HUES64 (cell line): ENCODE data around the gene ZNF763.
"Not testable (repeated sequence)": the region's sequence is repeated elsewhere in the genome, so short reads cannot be mapped to it uniquely, and the experiment has no call there.

Source experiments
- H3K27ac ChIP-seq: 2 replicates; pipeline ENCODE4 v1.7.0; 2013; ENCODE audit warnings: low read depth, low read length, inconsistent platforms
- H3K27me3 ChIP-seq: 2 replicates; pipeline ENCODE4 v1.6.1; 2013; ENCODE audit warnings: mild to moderate bottlenecking, low read length; ENCODE audit not compliant: insufficient read depth
- H3K36me3 ChIP-seq: 2 replicates; pipeline ENCODE4 v1.6.1; 2013; ENCODE audit warnings: mild to moderate bottlenecking, low read length; ENCODE audit not compliant: insufficient read depth
- H3K4me1 ChIP-seq: 2 replicates; pipeline ENCODE4 v1.6.1; 2013; ENCODE audit warnings: mild to moderate bottlenecking, low read length, moderate library complexity; ENCODE audit not compliant: insufficient read depth
- H3K4me3 ChIP-seq: 2 replicates; pipeline ENCODE4 v1.5.1; 2013; ENCODE audit warnings: mild to moderate bottlenecking, low read length, moderate library complexity
- H3K9ac ChIP-seq: 2 replicates; pipeline ENCODE4 v1.6.1; 2013; ENCODE audit warnings: mild to moderate bottlenecking, low read depth, low read length
- H3K9me3 ChIP-seq: 2 replicates; pipeline ENCODE4 v1.6.1; 2013; ENCODE audit warnings: low read depth, low read length; ENCODE audit not compliant: insufficient read depth
- WGBS: fragments of 150-250, 120-280 bp; methylation state at CpG from one replicate; pipeline ENCODE4 v1.1.7; 2013; ENCODE audit warnings: missing lambda C conversion rate; 5-methylcytosine and 5-hydroxymethylcytosine counted together

The ZNF763 gene

GRCh38 chr19:11973019-11973810 is 8.4 kb downstream of the ZNF763 start:
- Histone ChIP-seq H3K4me1 (no peaks in the 10 kb centered on the region), H3K4me3 (no peak overlapping the region), H3K27ac (no peak overlapping the region), H3K9ac (no peak overlapping the region), H3K36me3 (peaks cover 2% of the 10 kb centered on the region), H3K9me3 (peaks cover 34% of the 10 kb centered on the region), H3K27me3 (no peaks in the 10 kb centered on the region)
- 80% methylated on average over 3 of the region's 5 CpGs for WGBS

- H3K9me3 ChIP-seq, result peaks cover 85% of the 10 kb centered on the region
Observed at GRCh38 chr19:11978492-11979100, 13.8 kb downstream of the ZNF763 start.

GRCh38 chr19:11979527-11979926 is 14.7 kb downstream of the ZNF763 start:
- Histone ChIP-seq H3K4me3 (no peak overlapping the region), H3K9me3 (peaks cover 86% of the 10 kb centered on the region), H3K27me3 (no peaks in the 10 kb centered on the region), H3K27ac (no peak overlapping the region), H3K9ac (no peak overlapping the region), H3K4me1 (no peaks in the 10 kb centered on the region), H3K36me3 (peaks cover 4% of the 10 kb centered on the region)
- 84% methylated on average over 3 of the region's 4 CpGs for WGBS

More at GRCh38 chr19:11978492-11979100, 13.8 kb downstream of the ZNF763 start:
- WGBS, result 96% methylated on average over 8 of the region's 9 CpGs
- peaks cover 4% of the 10 kb centered on the region for H3K36me3 ChIP-seq
- H3K4me3 ChIP-seq, result no peak overlapping the region
- no peak overlapping the region for H3K9ac ChIP-seq
- no peaks in the 10 kb centered on the region for H3K4me1 ChIP-seq
- no peaks in the 10 kb centered on the region for H3K27me3 ChIP-seq
- H3K27ac ChIP-seq, result no peak overlapping the region

- H3K9ac ChIP-seq, result no peak overlapping the region
- H3K4me1 ChIP-seq, result 0 out of 2 replicates have a peak, but pooled peaks cover 4% of the 10 kb centered on the region
- H3K36me3 ChIP-seq, result peaks cover 4% of the 10 kb centered on the region
- peaks cover 62% of the 10 kb centered on the region for H3K9me3 ChIP-seq
- H3K27me3 ChIP-seq, result no peaks in the 10 kb centered on the region
- WGBS, result 91% methylated on average over 3 of the region's 4 CpGs
- no peak overlapping the region; the same call in 1 of the 2 replicates for H3K27ac ChIP-seq
- no peak overlapping the region for H3K4me3 ChIP-seq
Observed at GRCh38 chr19:11982526-11982925, 17.7 kb downstream of the ZNF763 start.

GRCh38 chr19:11984986-11985385 is 20.1 kb downstream of the ZNF763 start:
- Histone ChIP-seq H3K36me3 (peaks cover 8% of the 10 kb centered on the region; the same call in 1 of the 2 replicates), H3K9me3 (peaks cover 37% of the 10 kb centered on the region)

GRCh38 chr19:11986754-11987153 is 21.9 kb downstream of the ZNF763 start:
- H3K4me3 ChIP-seq, result peak overlapping the region; percentile 88; the same call in 1 of the 2 replicates
- H3K27ac ChIP-seq, result no peak overlapping the region
- 94% methylated on average over 17 of the region's 17 CpGs for WGBS
- peaks cover 12% of the 10 kb centered on the region; the same call in 1 of the 2 replicates for H3K36me3 ChIP-seq
- H3K9me3 ChIP-seq, result peaks cover 19% of the 10 kb centered on the region
- H3K4me1 ChIP-seq, result 0 out of 2 replicates have a peak, but pooled peaks cover 4% of the 10 kb centered on the region
- no peaks in the 10 kb centered on the region for H3K27me3 ChIP-seq
- no peak overlapping the region for H3K9ac ChIP-seq

More at GRCh38 chr19:11984986-11985385, 20.1 kb downstream of the ZNF763 start:
- H3K9ac ChIP-seq, result no peak overlapping the region
- H3K27ac ChIP-seq, result no peak overlapping the region
- no peak overlapping the region for H3K4me3 ChIP-seq
- H3K4me1 ChIP-seq, result 0 out of 2 replicates have a peak, but pooled peaks cover 4% of the 10 kb centered on the region
- H3K27me3 ChIP-seq, result no peaks in the 10 kb centered on the region
- 57% methylated on average over 5 of the region's 5 CpGs for WGBS

- Histone ChIP-seq H3K4me1 (0 out of 2 replicates have a peak, but pooled peaks cover 4% of the 10 kb centered on the region), H3K27ac (peak overlapping the region; percentile 91), H3K27me3 (no peaks in the 10 kb centered on the region), H3K36me3 (peaks cover 12% of the 10 kb centered on the region; the same call in 1 of the 2 replicates), H3K9me3 (peaks cover 10% of the 10 kb centered on the region), H3K9ac (peak overlapping the region; percentile 92), H3K4me3 (peak overlapping the region; percentile 88)
- under 1% methylated on average over 53 of the region's 54 CpGs for WGBS
Observed at GRCh38 chr19:11987405-11988281, 22.8 kb downstream of the ZNF763 start.

GRCh38 chr19:11989112-11989456 is 24.2 kb downstream of the ZNF763 start:
- Histone ChIP-seq H3K9ac (no peak overlapping the region), H3K9me3 (no peaks in the 10 kb centered on the region), H3K4me1 (0 out of 2 replicates have a peak, but pooled peaks cover 4% of the 10 kb centered on the region), H3K4me3 (peak overlapping the region; percentile 88), H3K36me3 (peaks cover 15% of the 10 kb centered on the region), H3K27me3 (no peaks in the 10 kb centered on the region), H3K27ac (no peak overlapping the region)
- 90% methylated on average over 9 of the region's 9 CpGs for WGBS

- WGBS, result 93% methylated on average over 3 of the region's 4 CpGs
- H3K36me3 ChIP-seq, result peaks cover 15% of the 10 kb centered on the region
Observed at GRCh38 chr19:11991921-11992320, 27.1 kb downstream of the ZNF763 start.

GRCh38 chr19:11995174-11995573 is 30.3 kb downstream of the ZNF763 start:
- Histone ChIP-seq H3K9ac (no peak overlapping the region), H3K4me3 (no peak overlapping the region), H3K4me1 (no peaks in the 10 kb centered on the region), H3K27ac (no peak overlapping the region), H3K36me3 (peaks cover 9% of the 10 kb centered on the region), H3K9me3 (no peaks in the 10 kb centered on the region), H3K27me3 (no peaks in the 10 kb centered on the region)
- WGBS, result 93% methylated on average over 1 of the region's 1 CpG

More at GRCh38 chr19:11991921-11992320, 27.1 kb downstream of the ZNF763 start:
- H3K4me3 ChIP-seq, H3K9ac ChIP-seq, H3K27ac ChIP-seq, H3K4me1 ChIP-seq, H3K9me3 ChIP-seq, H3K27me3 ChIP-seq: not testable (repeated sequence)
